ENCODE measurements around the gene RPL9.

DNA sequence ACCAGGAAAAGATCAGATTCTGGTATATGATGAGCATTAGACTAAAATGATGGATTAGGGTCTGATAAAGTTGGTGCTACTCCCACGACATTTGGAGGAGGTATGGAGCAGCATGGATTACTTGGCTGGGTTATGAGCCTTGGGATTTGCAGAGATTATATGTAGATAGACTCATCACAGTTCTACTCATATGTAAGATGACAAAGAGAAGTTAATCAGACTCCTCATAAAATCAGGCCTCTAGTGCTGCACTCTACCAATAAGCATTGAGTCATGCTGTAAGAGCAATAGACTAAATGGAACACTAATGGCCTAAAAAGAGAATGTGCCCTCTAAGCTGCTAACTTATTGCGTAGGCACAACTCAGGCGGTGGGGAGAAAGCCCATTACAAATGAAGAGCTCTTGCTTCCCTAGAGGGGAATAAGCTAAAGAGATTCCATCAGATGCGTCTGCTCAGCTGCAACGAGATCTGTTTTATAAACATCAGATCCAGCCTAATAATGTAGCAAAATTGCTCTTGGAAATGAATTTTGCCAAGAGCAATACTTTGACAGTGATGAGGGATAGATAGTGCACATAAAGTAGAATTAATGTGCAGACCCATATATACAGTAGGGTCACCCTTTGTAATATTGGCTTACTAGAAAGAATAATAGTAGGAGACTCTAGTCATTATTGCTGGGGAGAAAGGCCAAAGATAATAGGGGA is 17.6 kb upstream of the RPL9 start:
- TF ChIP-seq ZNF839 (CRISPR knock-in tag; IDR thresholded peaks at IDR 0.05; ENCODE audit: borderline replicate concordance) (no peak), ZSCAN22 (CRISPR knock-in tag; IDR thresholded peaks at IDR 0.05) (no peak), EHMT2 (IDR thresholded peaks at IDR 0.05; ENCODE audit: borderline replicate concordance, low read depth, low read length) (no peak), MAZ (IDR thresholded peaks at IDR 0.05; ENCODE audit: borderline replicate concordance, low read depth, low read length) (no peak), MAZ (CRISPR knock-in tag; IDR thresholded peaks at IDR 0.05; ENCODE audit: low read depth) (no peak)
- TF ChIP-seq, protein P1, sequence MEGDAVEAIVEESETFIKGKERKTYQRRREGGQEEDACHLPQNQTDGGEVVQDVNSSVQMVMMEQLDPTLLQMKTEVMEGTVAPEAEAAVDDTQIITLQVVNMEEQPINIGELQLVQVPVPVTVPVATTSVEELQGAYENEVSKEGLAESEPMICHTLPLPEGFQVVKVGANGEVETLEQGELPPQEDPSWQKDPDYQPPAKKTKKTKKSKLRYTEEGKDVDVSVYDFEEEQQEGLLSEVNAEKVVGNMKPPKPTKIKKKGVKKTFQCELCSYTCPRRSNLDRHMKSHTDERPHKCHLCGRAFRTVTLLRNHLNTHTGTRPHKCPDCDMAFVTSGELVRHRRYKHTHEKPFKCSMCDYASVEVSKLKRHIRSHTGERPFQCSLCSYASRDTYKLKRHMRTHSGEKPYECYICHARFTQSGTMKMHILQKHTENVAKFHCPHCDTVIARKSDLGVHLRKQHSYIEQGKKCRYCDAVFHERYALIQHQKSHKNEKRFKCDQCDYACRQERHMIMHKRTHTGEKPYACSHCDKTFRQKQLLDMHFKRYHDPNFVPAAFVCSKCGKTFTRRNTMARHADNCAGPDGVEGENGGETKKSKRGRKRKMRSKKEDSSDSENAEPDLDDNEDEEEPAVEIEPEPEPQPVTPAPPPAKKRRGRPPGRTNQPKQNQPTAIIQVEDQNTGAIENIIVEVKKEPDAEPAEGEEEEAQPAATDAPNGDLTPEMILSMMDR (CRISPR knock-in tag; IDR thresholded peaks at IDR 0.05), result no peak

All from HepG2 (cell line).